ENCODE data around the gene CSNK1A1L.

DNA sequence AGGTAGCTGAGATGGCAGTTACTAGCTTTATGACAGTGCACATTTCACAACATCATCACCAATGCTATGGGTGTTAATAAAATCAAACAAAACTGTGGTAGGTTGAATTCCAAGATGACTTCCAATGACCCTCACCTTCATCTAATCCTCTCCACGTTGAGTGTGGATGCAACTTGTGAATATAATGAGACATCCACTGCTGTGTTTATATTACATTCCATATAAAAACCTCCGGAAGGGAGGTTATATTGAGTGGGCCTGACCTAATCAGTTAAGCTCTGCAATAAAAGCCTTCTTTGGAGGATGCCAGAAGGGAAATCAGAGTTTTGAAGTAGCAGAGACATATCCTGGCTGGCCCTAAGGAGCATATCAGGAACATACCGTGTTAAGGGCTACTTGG lies 25.6 kb upstream of the CSNK1A1L start:
- TF ChIP-seq, protein P1, sequence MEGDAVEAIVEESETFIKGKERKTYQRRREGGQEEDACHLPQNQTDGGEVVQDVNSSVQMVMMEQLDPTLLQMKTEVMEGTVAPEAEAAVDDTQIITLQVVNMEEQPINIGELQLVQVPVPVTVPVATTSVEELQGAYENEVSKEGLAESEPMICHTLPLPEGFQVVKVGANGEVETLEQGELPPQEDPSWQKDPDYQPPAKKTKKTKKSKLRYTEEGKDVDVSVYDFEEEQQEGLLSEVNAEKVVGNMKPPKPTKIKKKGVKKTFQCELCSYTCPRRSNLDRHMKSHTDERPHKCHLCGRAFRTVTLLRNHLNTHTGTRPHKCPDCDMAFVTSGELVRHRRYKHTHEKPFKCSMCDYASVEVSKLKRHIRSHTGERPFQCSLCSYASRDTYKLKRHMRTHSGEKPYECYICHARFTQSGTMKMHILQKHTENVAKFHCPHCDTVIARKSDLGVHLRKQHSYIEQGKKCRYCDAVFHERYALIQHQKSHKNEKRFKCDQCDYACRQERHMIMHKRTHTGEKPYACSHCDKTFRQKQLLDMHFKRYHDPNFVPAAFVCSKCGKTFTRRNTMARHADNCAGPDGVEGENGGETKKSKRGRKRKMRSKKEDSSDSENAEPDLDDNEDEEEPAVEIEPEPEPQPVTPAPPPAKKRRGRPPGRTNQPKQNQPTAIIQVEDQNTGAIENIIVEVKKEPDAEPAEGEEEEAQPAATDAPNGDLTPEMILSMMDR (conservative IDR thresholded peaks at IDR 0.05; ENCODE audit: low read length) = no peak
- TF ChIP-seq EZH2phosphoT487 (IDR thresholded peaks at IDR 0.05; ENCODE audit: borderline replicate concordance) = no peak
